Upper lobe of left lung (tissue), 6 donors: ENCODE results near the gene OSBPL2. TPM values are rescaled to one million over a fixed set of nuclear protein-coding genes. Genes with fewer than 3 reads are reported as not detected.
A peak's percentile ranks its signal among the peaks of the same experiment; 100 is the strongest.

Experiments
- ATAC-seq, 2 donors: fragments of 200-7000 bp; cut with Tn5 transposase; one replicate each; pipeline ENCODE4 v1.9.1; 2022; ENCODE audit warnings: mild to moderate bottlenecking in 2 of 2, moderate library complexity in 2 of 2; ENCODE audit not compliant: low FRiP score in 2 of 2
- DNase-seq, 2 donors: peaks; one replicate each; pipeline ENCODE4 v3.0.0-alpha.2; 2019 to 2020
- H3K27ac ChIP-seq, 4 donors: fragments of 200-600 bp; sonication (generic); one replicate each; pipeline ENCODE4 v1.5.1; 2016 to 2019
- H3K27me3 ChIP-seq, 4 donors: fragments of 200-600 bp; sonication (generic); one replicate each; pipeline ENCODE4 v1.5.1; 2017 to 2019
- H3K36me3 ChIP-seq, 4 donors: fragments of 200-600 bp; sonication (generic); one replicate each; pipeline ENCODE4 v1.5.1; 2016 to 2019
- H3K4me1 ChIP-seq, 4 donors: fragments of 200-600 bp; sonication (generic); one replicate each; pipeline ENCODE4 v1.5.1; 2018 to 2019
- H3K4me3 ChIP-seq, 4 donors: fragments of 200-600 bp; sonication (generic); one replicate each; pipeline ENCODE4 v1.5.1; 2017 to 2019; ENCODE audit warnings: mild to moderate bottlenecking in 2 of 4, moderate library complexity in 1 of 4
- H3K9me3 ChIP-seq, 4 donors: fragments of 200-600 bp; sonication (generic); one replicate each; pipeline ENCODE4 v1.5.1; 2018 to 2019
- EP300 ChIP-seq, 4 donors: sonication (generic); formaldehyde crosslinking; IDR thresholded peaks; one replicate each; pipeline ENCODE4 v1.5.1; 2017; ENCODE audit warnings: antibody characterized with exemption in 4 of 4, control low read depth in 2 of 4
- POLR2A ChIP-seq, 4 donors: fragments of 450-650 bp; IDR thresholded peaks; one replicate each; pipeline ENCODE4 v1.5.1; 2016 to 2017; ENCODE audit warnings: antibody characterized with exemption in 4 of 4, mild to moderate bottlenecking in 2 of 4
- POLR2AphosphoS5 ChIP-seq, 2 donors: sonication (generic); formaldehyde crosslinking; IDR thresholded peaks; one replicate each; pipeline ENCODE4 v1.5.1; 2017; ENCODE audit warnings: antibody characterized with exemption in 2 of 2
- WGBS, 2 donors: methylation state at CpG; one replicate each; pipeline ENCODE4 v1.1.5; 2017 to 2018; 5-methylcytosine and 5-hydroxymethylcytosine counted together
- total RNA-seq, 6 donors: library from RNA; depleted of rRNA in 4 of 6; stranded (reverse); fragments of >200 nt in 4 of 6; gene quantifications; one replicate each; pipeline versions ENCODE4 v1.1.0 to v1.2.1, GENCODE V29; 2016 to 2021
- TF ChIP-seq, protein P1 (sequence below), 6 experiments: fragments of 450-650 bp in 4 of 6; fragments of 200-600 bp in 2 of 6; sonication (generic) in 2 of 6; IDR thresholded peaks; one replicate each; pipeline ENCODE4 v1.5.1; 2016 to 2019; ENCODE audit warnings: antibody characterized with exemption in 6 of 6
- donor health status: DM: no; HTN: no; CAD: no; lungs with moderate emphysema.
- donor health status: DM: no; HTN: yes; CAD: no; lungs with severe emphysema.

OSBPL2 gene
- total RNA-seq, 6 donors from 2014 or later: 35.7 to 65.0 (median 48.0) TPM

DNA sequence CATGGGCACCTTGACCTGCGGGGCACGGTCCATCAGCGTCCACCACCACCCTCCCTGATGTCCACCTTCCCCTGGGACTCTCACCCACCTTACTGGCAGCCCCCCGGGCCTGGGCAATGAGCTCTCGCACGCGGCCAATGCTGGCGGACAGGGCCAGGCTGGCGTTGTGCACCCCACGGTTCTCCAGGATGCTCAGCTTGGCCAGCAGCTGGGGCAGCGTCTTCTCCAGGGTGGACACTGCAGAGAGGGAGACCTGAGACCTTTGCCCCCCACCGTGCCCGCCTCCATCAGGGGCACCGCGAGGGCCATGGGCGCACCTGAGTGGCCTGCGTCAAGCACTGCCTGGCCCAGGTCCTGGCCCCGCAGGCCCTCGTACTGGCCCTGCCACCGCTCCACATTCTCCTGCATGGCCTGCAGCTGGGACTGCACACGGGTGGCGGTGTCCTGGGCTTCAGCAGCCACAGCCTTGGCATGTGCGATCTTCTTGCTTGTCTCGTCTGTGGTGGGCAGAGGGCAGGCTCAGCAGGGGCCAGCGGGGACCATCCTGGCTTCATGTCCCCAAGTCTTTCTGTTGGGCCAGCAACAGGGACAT lies 76.5 kb downstream of the OSBPL2 start:
- Histone ChIP-seq H3K36me3 (peaks cover 44 to 94% (median 89%) of the 10 kb centered on the region in 4 donors), H3K4me3 (no peak overlapping the region), H3K27me3 (no peaks in the 10 kb centered on the region), H3K9me3 (no peaks in the 10 kb centered on the region), H3K27ac (no peak overlapping the region), H3K4me1 (no peaks in the 10 kb centered on the region)
- DNase-seq (peak in 1 of 2 donors; percentile 77), ATAC-seq (no peak)
- no peak for TF ChIP-seq EP300 (IDR thresholded peaks at IDR 0.05)
- TF ChIP-seq POLR2AphosphoS5 (IDR thresholded peaks at IDR 0.05): no peak
- no peak for TF ChIP-seq POLR2A (IDR thresholded peaks at IDR 0.05)
- TF ChIP-seq, protein P1, sequence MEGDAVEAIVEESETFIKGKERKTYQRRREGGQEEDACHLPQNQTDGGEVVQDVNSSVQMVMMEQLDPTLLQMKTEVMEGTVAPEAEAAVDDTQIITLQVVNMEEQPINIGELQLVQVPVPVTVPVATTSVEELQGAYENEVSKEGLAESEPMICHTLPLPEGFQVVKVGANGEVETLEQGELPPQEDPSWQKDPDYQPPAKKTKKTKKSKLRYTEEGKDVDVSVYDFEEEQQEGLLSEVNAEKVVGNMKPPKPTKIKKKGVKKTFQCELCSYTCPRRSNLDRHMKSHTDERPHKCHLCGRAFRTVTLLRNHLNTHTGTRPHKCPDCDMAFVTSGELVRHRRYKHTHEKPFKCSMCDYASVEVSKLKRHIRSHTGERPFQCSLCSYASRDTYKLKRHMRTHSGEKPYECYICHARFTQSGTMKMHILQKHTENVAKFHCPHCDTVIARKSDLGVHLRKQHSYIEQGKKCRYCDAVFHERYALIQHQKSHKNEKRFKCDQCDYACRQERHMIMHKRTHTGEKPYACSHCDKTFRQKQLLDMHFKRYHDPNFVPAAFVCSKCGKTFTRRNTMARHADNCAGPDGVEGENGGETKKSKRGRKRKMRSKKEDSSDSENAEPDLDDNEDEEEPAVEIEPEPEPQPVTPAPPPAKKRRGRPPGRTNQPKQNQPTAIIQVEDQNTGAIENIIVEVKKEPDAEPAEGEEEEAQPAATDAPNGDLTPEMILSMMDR (IDR thresholded peaks at IDR 0.05): no peak
- 87 to 92% methylated on average over 11 to 25 of the region's 25 CpGs for WGBS, 2 donors

DNA sequence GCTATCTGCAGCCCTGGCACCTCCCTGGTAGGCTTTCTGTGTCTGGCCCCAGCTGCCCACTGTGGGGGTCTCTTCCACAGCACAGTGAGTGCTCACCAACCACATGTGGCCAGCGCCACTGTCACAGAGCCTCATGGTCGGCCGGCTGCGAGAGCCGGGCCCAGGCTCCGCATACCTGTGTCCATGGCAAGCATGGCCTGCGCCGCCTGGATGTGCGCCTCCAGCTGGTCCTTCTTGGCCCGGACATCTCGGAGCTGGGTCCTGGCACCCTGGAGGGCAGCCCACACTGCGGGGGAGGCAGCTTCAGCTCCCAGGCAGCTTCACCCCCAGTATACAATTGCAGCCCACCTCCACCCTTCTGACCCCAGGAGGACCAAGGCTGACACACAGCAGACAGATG lies 77.5 kb downstream of the OSBPL2 start:
- 97% methylated on average over 12 of the region's 12 CpGs; no CpG with 5 or more reads in 1 of the 2 donors for whole genome bisulfite sequencing, 2 donors
- no peaks in the 10 kb centered on the region for H3K27me3 ChIP-seq
- DNase-seq: peak in 1 of 2 donors; percentile 79
- H3K4me3 ChIP-seq: no peak overlapping the region
- H3K9me3 ChIP-seq: no peaks in the 10 kb centered on the region
- TF ChIP-seq, protein P1 (IDR thresholded peaks at IDR 0.05): no peak
- TF ChIP-seq POLR2AphosphoS5 (IDR thresholded peaks at IDR 0.05) (no peak), EP300 (IDR thresholded peaks at IDR 0.05) (no peak)
- H3K27ac ChIP-seq: no peak overlapping the region
- H3K36me3 ChIP-seq: peaks cover 36 to 93% (median 88%) of the 10 kb centered on the region in 4 donors
- no peak for ATAC-seq
- no peaks in the 10 kb centered on the region for H3K4me1 ChIP-seq

DNA sequence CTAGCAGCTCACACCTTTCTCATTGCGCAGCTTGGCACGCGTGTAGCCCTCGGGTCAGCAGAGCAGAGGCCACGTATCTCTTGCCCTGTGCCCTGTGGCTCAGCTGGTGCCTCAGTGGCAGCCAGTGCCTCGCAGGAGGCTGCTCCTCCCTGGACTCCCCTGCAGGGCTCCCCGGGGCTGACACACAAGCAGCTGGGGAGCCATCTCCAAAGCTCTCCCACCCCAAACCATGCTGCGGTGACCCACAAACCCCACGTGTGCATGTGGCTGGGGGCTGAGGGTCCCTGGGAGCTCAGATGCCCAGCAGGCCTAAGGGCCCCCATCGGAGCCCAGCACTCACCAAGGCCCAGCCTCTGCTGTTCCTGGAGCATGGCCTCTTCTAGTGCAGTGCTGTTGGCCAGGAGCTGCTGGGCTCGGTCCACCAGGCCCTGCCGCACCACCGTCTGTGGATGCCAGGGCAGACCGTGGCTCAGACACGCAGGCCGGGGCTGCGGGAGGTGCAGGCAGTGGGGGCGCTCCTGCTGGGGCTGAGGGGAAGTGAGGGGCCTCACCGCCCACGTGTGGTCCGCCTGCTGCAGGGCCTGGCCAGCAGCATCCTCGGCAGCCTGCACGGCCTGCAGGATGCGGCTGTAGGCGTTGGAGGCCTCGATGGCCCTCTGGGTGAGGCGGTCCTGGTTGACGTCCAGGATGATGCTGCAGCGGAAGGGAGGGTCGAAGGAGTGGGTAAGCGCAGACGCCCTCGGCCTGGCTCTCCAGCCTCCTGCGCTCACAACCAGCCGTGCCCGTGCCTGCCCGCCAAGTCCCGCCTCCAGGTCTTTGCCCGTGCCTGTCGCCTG lies 78.2 kb downstream of the OSBPL2 start:
- Histone ChIP-seq H3K36me3 (peaks cover 30 to 87% (median 82%) of the 10 kb centered on the region in 4 donors), H3K27me3 (no peaks in the 10 kb centered on the region), H3K4me1 (no peaks in the 10 kb centered on the region), H3K4me3 (no peak overlapping the region), H3K9me3 (no peaks in the 10 kb centered on the region), H3K27ac (no peak overlapping the region)
- TF ChIP-seq POLR2A (IDR thresholded peaks at IDR 0.05): no peak
- TF ChIP-seq, protein P1 (IDR thresholded peaks at IDR 0.05): no peak
- TF ChIP-seq POLR2AphosphoS5 (IDR thresholded peaks at IDR 0.05): no peak
- TF ChIP-seq EP300 (IDR thresholded peaks at IDR 0.05): no peak
- ATAC-seq: no peak
- WGBS, 2 donors: 75 to 96% methylated on average over 12 to 30 of the region's 40 CpGs
- peak in 1 of 2 donors; percentile 83 for DNase-seq

DNA sequence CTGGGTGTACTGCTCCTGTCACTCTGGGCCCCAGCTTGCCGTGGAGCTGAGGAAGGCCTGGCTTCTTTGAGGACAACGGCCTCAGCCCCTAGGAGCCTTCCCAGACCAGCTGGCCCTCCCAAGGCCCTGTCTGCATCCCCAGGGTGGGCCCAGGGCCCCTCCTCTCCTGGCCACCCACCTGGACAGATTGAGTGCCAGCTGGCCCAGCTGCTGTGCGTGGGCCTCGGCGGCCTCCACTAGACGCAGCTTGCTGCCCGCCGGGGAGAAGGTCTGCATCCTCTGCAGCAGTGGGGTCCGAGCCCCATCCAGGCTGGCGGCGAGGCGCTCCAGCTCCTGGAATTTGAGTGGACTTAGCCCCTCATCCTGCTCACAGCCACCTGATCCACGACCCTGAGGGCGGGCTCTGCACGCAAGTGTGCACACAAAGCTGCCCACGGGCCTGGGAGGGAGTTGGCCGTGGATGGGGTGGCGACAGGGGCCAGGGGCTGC lies 78.9 kb downstream of the OSBPL2 start:
- 90% methylated on average over 15 of the region's 18 CpGs; no CpG with 5 or more reads in 1 of the 2 donors for WGBS, 2 donors
- DNase-seq: peak in 1 of 2 donors; percentile 71

More for the DNA sequence above, 78.9 kb downstream of the OSBPL2 start:
- Histone ChIP-seq H3K4me3 (no peak overlapping the region), H3K36me3 (peaks cover 29 to 87% (median 82%) of the 10 kb centered on the region in 4 donors), H3K9me3 (no peaks in the 10 kb centered on the region), H3K27me3 (no peaks in the 10 kb centered on the region), H3K4me1 (no peaks in the 10 kb centered on the region), H3K27ac (no peak overlapping the region)
- TF ChIP-seq POLR2AphosphoS5 (IDR thresholded peaks at IDR 0.05): no peak
- TF ChIP-seq, protein P1 (IDR thresholded peaks at IDR 0.05): no peak
- no peak for TF ChIP-seq EP300 (IDR thresholded peaks at IDR 0.05)
- no peak for TF ChIP-seq POLR2A (IDR thresholded peaks at IDR 0.05)
- no peak for ATAC-seq
